H1 (cell line): ENCODE results near the gene GRIN2C. TPM values are rescaled to one million over a fixed set of nuclear protein-coding genes. Genes with fewer than 3 reads are reported as not detected.

Experiments
- ASH2L ChIP-seq: fragments of 200-600, 300-600 bp; sonication (generic); IDR thresholded peaks from one replicate; pipeline ENCODE4 v1.7.1; 2017; ENCODE audit warnings: low read length
- polyA plus RNA-seq, 7 experiments: library from polyadenylated mRNA; depleted of rRNA in 3 of 7; stranded (reverse) in 5 of 7; unstranded in 2 of 7; fragments of >200 nt in 5 of 7; fragments of 200-250 nt in 2 of 7; gene quantifications; 1 replicate in 5 of 7; 2 replicates in 1 of 7; 4 replicates in 1 of 7; pipeline versions ENCODE4 v1.2.1 to v1.2.3, GENCODE V29; 2011 to 2013; ENCODE audit warnings: missing spikeins in 2 of 7, mixed read lengths in 2 of 7
- total RNA-seq: library from RNA; stranded (reverse); fragmentation: NEBNext Ultra II Directional; extraction: Animal tissue kit (Norgen Biotek cat#: 25700); gene quantifications from 2 replicates; pipeline ENCODE4 v1.2.1, GENCODE V29; 2021

GRIN2C gene
- total and polyA plus RNA-seq, 2 of the 8 experiments (the other 6 are each of a cell fraction or from before 2014, with no cell fraction given): 0.06 to 0.07 TPM

GRCh38 chr17:74862108-74862901 lies 2.6 kb upstream of the GRIN2C start (continued):
- TF ChIP-seq ASH2L: no peak
